IMR-90 (cell line): ENCODE measurements around the gene EPHA5.

Experiments
- CEBPB ChIP-seq: IDR thresholded peaks from 2 replicates; pipeline ENCODE4 v1.6.1; 2012; ENCODE audit warnings: low read depth, low read length, improper control_type of control experiment
- RAD21 ChIP-seq: IDR thresholded peaks from 2 replicates; pipeline ENCODE4 v1.6.1; 2012; ENCODE audit warnings: low read length, improper control_type of control experiment
- RCOR1 ChIP-seq: IDR thresholded peaks from 2 replicates; pipeline ENCODE4 v1.6.1; 2012; ENCODE audit warnings: mild to moderate bottlenecking, low read length, improper control_type of control experiment; ENCODE audit not compliant: insufficient replicate concordance
- TF ChIP-seq, protein P1 (sequence below): conservative IDR thresholded peaks from 2 replicates; pipeline ENCODE4 v1.5.1; 2012; ENCODE audit warnings: mild to moderate bottlenecking, low read depth, low read length, improper control_type of control experiment

DNA sequence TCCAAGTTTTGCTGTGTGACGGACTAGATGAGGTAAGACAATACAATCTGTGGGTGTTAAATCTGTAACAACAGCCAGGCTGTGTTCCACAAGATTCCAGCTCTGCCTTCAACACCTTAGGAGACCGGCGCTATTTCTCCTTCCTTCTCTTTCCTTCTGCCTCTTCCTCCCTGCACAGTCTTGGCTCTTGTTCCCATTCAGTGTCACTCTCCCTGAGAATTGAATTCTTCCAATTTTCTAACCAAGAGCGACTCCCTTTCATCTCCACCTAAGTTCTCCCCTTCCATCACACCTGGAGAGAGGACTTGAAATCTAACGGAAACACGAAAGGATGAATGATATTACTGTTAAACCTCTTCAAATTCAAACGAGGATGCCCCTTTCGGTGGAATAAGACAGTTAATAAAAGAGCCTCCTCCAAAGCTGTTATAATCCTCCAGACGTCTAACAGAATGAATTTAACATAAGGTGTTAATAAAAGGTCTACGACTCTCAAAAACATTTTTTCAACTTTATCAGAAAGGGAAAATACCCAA lies 2.7 kb downstream of the EPHA5 start:
- TF ChIP-seq, protein P1, sequence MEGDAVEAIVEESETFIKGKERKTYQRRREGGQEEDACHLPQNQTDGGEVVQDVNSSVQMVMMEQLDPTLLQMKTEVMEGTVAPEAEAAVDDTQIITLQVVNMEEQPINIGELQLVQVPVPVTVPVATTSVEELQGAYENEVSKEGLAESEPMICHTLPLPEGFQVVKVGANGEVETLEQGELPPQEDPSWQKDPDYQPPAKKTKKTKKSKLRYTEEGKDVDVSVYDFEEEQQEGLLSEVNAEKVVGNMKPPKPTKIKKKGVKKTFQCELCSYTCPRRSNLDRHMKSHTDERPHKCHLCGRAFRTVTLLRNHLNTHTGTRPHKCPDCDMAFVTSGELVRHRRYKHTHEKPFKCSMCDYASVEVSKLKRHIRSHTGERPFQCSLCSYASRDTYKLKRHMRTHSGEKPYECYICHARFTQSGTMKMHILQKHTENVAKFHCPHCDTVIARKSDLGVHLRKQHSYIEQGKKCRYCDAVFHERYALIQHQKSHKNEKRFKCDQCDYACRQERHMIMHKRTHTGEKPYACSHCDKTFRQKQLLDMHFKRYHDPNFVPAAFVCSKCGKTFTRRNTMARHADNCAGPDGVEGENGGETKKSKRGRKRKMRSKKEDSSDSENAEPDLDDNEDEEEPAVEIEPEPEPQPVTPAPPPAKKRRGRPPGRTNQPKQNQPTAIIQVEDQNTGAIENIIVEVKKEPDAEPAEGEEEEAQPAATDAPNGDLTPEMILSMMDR, result no peak
- TF ChIP-seq RCOR1 (no peak), RAD21 (no peak), CEBPB (no peak)
